ENCODE results near the gene SAMD1. TPM values are rescaled to one million over a fixed set of nuclear protein-coding genes. Genes with fewer than 3 reads are reported as not detected.
A peak's percentile ranks its signal among the peaks of the same experiment; 100 is the strongest.

Gene SAMD1
- total and polyA plus RNA-seq, 2 donors (not counting 1 experiment from before 2014, with no cell fraction given): 7.3 to 19.0 TPM

- Histone ChIP-seq H3K27me3 (ENCODE audit: control insufficient read depth, insufficient read depth, low read length) (no peaks in the 10 kb centered on the region), H3K4me3 (replicated peaks in 1 of 4; ENCODE audit: control extremely low read depth in 1 of 4, insufficient read depth in 1 of 4, low read depth in 3 of 4, low read length in 4 of 4) (no peak overlapping the region), H4K20me1 (ENCODE audit: control insufficient read depth, extremely low read depth, insufficient read depth, low read length) (no peaks in the 10 kb centered on the region), H3K9me3 (ENCODE audit: control insufficient read depth, insufficient read depth, low read depth, low read length) (no peaks in the 10 kb centered on the region), H3K27ac (ENCODE audit: insufficient read depth, low read length) (no peak overlapping the region), H2AFZ (ENCODE audit: low read length) (no peak overlapping the region), H3K4me2 (ENCODE audit: extremely low read depth, insufficient read depth, low read length) (no peak overlapping the region), H3K36me3 (ENCODE audit: control insufficient read depth, insufficient read depth, low read length) (peaks cover 2% of the 10 kb centered on the region), H3K4me1 (ENCODE audit: control insufficient read depth, extremely low read depth, insufficient read depth, low read length) (peaks cover 30% of the 10 kb centered on the region), H3K79me2 (ENCODE audit: control insufficient read depth, insufficient read depth, low read length) (peaks cover 50% of the 10 kb centered on the region), H3K9ac (ENCODE audit: insufficient read depth, low read length) (no peak overlapping the region)
- DNase-seq (ENCODE audit: low read depth in 2 of 2): no peak
- TF ChIP-seq CTCF (conservative IDR thresholded peaks at IDR 0.05 in 1 of 2, IDR thresholded peaks at IDR 0.05 in 1 of 2; ENCODE audit: low read depth in 1 of 2, low read length in 2 of 2): no peak
- TF ChIP-seq EZH2 (IDR thresholded peaks at IDR 0.05; ENCODE audit: low read length, missing control alignments): no peak
Observed at GRCh38 chr19:14114439-14114838, 23.9 kb upstream of the SAMD1 start.

- H4K20me1 ChIP-seq (ENCODE audit: control insufficient read depth, extremely low read depth, insufficient read depth, low read length): no peaks in the 10 kb centered on the region
- peak overlapping the region; percentile 82 for H3K27ac ChIP-seq (ENCODE audit: insufficient read depth, low read length)
- no peak overlapping the region for H3K9ac ChIP-seq (ENCODE audit: insufficient read depth, low read length)
- H3K36me3 ChIP-seq (ENCODE audit: control insufficient read depth, insufficient read depth, low read length): peaks cover 2% of the 10 kb centered on the region
- no peak overlapping the region for H3K4me3 ChIP-seq (replicated peaks in 1 of 4; ENCODE audit: control extremely low read depth in 1 of 4, insufficient read depth in 1 of 4, low read depth in 3 of 4, low read length in 4 of 4)
- H3K4me2 ChIP-seq (ENCODE audit: extremely low read depth, insufficient read depth, low read length): no peak overlapping the region
- H3K4me1 ChIP-seq (ENCODE audit: control insufficient read depth, extremely low read depth, insufficient read depth, low read length): peaks cover 30% of the 10 kb centered on the region
- no peaks in the 10 kb centered on the region for H3K27me3 ChIP-seq (ENCODE audit: control insufficient read depth, insufficient read depth, low read length)
- no peaks in the 10 kb centered on the region for H3K9me3 ChIP-seq (ENCODE audit: control insufficient read depth, insufficient read depth, low read depth, low read length)
- no peak for TF ChIP-seq EZH2 (IDR thresholded peaks at IDR 0.05; ENCODE audit: low read length, missing control alignments)
- TF ChIP-seq CTCF (conservative IDR thresholded peaks at IDR 0.05 in 1 of 2, IDR thresholded peaks at IDR 0.05 in 1 of 2; ENCODE audit: low read depth in 1 of 2, low read length in 2 of 2): no peak
- H3K79me2 ChIP-seq (ENCODE audit: control insufficient read depth, insufficient read depth, low read length): peaks cover 50% of the 10 kb centered on the region
- no peak for DNase-seq (ENCODE audit: low read depth in 2 of 2)
- no peak overlapping the region for H2AFZ ChIP-seq (ENCODE audit: low read length)
Observed at GRCh38 chr19:14113762-14114414, 23.3 kb upstream of the SAMD1 start.

GRCh38 chr19:14112809-14113385, 22.3 kb upstream of the SAMD1 start:
- Histone ChIP-seq H3K79me2 (ENCODE audit: control insufficient read depth, insufficient read depth, low read length) (peaks cover 50% of the 10 kb centered on the region), H3K27me3 (ENCODE audit: control insufficient read depth, insufficient read depth, low read length) (no peaks in the 10 kb centered on the region), H3K9ac (ENCODE audit: insufficient read depth, low read length) (peak overlapping the region; percentile 23), H3K9me3 (ENCODE audit: control insufficient read depth, insufficient read depth, low read depth, low read length) (no peaks in the 10 kb centered on the region), H2AFZ (ENCODE audit: low read length) (peak overlapping the region; percentile 38), H3K4me3 (replicated peaks in 1 of 4; ENCODE audit: control extremely low read depth in 1 of 4, insufficient read depth in 1 of 4, low read depth in 3 of 4, low read length in 4 of 4) (peak overlapping the region in 1 of 4 experiments; percentile 14), H3K4me1 (ENCODE audit: control insufficient read depth, extremely low read depth, insufficient read depth, low read length) (peaks cover 24% of the 10 kb centered on the region), H3K27ac (ENCODE audit: insufficient read depth, low read length) (peak overlapping the region; percentile 82), H3K36me3 (ENCODE audit: control insufficient read depth, insufficient read depth, low read length) (peaks cover 2% of the 10 kb centered on the region), H3K4me2 (ENCODE audit: extremely low read depth, insufficient read depth, low read length) (peak overlapping the region; percentile 75), H4K20me1 (ENCODE audit: control insufficient read depth, extremely low read depth, insufficient read depth, low read length) (no peaks in the 10 kb centered on the region)
- TF ChIP-seq EZH2 (IDR thresholded peaks at IDR 0.05; ENCODE audit: low read length, missing control alignments): no peak
- no peak for TF ChIP-seq CTCF (conservative IDR thresholded peaks at IDR 0.05 in 1 of 2, IDR thresholded peaks at IDR 0.05 in 1 of 2; ENCODE audit: low read depth in 1 of 2, low read length in 2 of 2)
- DNase-seq (ENCODE audit: low read depth in 2 of 2): no peak
